ENCODE data around the gene ANKRD40CL.

ANKRD40CL gene

DNA sequence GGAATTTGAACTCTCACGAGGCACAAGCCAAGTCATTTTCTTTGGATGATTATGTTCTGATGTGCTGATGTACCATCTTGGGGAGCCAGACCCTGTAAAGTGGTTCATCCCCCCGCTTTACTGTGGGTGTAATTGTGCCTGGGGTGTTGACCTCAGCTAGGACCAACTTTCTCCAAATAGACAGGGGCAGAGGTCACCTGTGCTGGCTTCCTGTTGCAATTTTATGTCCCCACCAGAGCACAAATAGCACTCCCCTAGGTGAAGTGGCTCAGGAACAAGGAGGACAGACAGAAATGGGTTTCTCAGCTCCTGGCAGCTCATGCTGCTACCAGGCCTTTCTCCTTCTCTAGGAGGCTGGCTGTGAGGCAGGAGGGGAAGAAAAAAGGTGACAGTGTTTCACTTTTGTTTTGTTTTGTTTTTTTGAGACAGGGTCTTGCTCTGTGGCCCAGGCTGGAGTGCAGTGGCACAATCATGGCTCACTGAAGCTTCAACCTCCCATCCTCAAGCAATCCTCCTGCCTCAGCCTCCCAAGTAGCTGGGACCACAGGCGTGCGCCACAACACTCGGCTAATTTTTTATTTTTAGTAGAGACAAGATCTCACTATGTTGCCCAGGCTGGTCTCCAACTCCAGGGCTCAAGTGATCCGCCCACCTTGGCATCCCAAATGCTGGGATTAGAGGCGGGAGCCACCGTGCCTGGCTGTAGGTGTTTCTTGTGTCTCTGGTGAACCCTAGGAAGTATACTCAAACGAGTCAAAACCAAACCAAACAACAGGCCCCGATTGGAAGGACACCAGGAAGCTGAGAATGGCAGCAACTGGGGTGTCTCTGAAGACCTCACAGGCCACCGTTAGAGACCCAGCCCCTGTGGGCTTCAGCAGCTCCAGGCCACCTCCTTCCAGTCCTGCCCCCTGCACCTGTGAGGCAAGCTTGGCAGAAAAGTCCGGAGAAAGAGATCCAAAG lies 35.6 kb upstream of the ANKRD40CL start:
- Histone ChIP-seq H3K27me3 (no peaks in the 10 kb centered on the region), H3K4me1 (ENCODE audit: control insufficient read depth in 1 of 2, insufficient read depth in 1 of 2, low read depth in 1 of 2, low read length in 1 of 2) (no peaks in the 10 kb centered on the region), H3K27ac (no peak overlapping the region), H3K4me3 (ENCODE audit: low read depth in 1 of 2, low read length in 1 of 2) (no peak overlapping the region), H3K36me3 (no peaks in the 10 kb centered on the region), H3K9me3 (no peaks in the 10 kb centered on the region)
- TF ChIP-seq, protein P1, sequence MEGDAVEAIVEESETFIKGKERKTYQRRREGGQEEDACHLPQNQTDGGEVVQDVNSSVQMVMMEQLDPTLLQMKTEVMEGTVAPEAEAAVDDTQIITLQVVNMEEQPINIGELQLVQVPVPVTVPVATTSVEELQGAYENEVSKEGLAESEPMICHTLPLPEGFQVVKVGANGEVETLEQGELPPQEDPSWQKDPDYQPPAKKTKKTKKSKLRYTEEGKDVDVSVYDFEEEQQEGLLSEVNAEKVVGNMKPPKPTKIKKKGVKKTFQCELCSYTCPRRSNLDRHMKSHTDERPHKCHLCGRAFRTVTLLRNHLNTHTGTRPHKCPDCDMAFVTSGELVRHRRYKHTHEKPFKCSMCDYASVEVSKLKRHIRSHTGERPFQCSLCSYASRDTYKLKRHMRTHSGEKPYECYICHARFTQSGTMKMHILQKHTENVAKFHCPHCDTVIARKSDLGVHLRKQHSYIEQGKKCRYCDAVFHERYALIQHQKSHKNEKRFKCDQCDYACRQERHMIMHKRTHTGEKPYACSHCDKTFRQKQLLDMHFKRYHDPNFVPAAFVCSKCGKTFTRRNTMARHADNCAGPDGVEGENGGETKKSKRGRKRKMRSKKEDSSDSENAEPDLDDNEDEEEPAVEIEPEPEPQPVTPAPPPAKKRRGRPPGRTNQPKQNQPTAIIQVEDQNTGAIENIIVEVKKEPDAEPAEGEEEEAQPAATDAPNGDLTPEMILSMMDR (IDR thresholded peaks at IDR 0.05): no peak

DNA sequence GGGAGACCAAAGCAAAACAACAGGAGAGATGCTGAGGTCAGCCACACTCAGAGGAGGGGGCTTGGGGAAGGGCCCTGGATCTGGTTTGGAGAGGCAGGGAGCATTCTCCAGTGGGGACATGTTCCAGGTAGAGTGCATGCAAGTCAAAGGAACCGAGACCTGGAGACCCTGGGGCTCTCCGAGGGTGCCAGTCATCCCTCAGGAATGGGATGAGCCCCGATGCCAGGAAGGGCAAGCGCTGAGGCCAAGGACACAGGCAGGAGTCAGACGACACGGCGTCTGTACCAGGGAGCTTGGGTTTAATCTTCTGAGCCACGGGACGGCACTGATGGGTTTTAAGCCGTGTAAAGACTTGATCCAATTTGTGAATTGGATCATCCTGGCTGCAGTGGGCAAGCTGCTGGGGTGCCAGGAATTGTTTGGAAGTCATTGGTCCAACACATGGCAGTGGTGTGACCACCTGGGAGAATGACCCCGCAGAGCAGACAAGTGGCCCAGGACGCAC lies 32.9 kb upstream of the ANKRD40CL start:
- Histone ChIP-seq H3K27ac (no peak overlapping the region), H3K4me1 (ENCODE audit: control insufficient read depth in 1 of 2, insufficient read depth in 1 of 2, low read depth in 1 of 2, low read length in 1 of 2) (no peaks in the 10 kb centered on the region), H3K36me3 (no peaks in the 10 kb centered on the region), H3K27me3 (no peaks in the 10 kb centered on the region), H3K9me3 (no peaks in the 10 kb centered on the region), H3K4me3 (ENCODE audit: low read depth in 1 of 2, low read length in 1 of 2) (no peak overlapping the region)
- TF ChIP-seq, protein P1 (IDR thresholded peaks at IDR 0.05): no peak

DNA sequence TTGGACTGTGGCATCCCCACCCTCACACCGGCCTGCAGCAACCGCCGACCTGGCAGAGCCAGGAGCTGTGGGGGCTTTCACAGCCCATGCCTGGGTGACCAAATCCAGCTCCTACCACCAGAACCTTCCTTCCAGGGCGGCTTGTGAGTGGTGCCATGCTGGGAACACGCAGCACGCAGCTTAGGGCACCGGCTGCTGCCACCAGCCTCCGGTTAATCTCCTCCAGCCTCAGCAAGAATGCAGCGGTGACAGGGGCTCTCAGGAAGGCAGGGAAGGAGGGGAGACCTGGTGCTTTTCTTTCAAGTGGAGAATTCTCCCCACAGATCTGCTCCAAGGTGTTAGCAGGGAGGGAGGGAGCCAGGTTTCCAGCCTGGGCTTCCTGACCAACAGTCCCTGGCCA lies 32.3 kb upstream of the ANKRD40CL start:
- H3K4me1 ChIP-seq (ENCODE audit: control insufficient read depth in 1 of 2, insufficient read depth in 1 of 2, low read depth in 1 of 2, low read length in 1 of 2): no peaks in the 10 kb centered on the region
- no peaks in the 10 kb centered on the region for H3K9me3 ChIP-seq
- TF ChIP-seq, protein P1 (IDR thresholded peaks at IDR 0.05): no peak
- no peaks in the 10 kb centered on the region for H3K27me3 ChIP-seq
- no peaks in the 10 kb centered on the region for H3K36me3 ChIP-seq
- no peak overlapping the region for H3K4me3 ChIP-seq (ENCODE audit: low read depth in 1 of 2, low read length in 1 of 2)
- no peak overlapping the region for H3K27ac ChIP-seq

DNA sequence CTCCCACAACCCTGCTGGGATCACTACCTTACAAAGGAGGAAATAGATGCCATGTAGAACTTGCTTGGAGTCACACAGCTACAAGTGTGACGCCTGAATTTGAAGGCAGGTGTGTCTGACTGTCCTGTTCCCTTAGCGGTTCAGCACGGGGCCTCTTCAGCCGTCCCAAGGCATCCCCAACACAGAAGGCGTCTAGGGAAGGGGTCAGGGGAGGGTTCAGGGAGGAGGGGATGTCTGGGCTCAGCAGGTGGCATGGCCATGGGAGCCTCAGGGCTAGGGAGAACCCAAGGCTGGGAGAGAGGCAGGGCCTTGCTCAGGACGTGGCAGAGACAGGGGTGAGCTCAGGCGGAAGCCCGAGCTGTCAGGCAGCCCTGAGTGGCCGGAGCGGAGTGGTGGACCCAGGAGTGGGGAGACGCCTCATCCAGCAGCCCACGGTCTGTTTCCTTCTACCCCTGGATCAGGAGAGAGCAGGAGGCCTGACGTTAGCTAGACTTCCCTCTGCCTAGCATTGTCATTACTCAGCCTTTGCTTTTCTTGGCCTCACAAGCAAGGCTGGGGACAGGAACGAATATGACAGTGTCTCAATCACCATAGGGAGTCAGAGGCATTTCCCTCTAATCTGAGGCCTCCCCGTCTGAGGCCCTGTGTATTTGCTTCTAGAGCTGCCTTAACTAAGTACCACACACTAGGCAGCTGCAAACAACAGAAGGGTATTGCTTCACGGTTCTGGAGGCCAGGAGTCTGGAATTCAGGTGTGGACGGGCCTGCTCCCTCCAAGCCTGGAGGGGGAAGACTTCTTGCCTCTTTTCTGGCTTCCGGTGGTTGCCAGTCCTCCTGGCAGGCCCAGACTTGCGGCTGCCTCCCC lies 31.3 kb upstream of the ANKRD40CL start:
- H3K36me3 ChIP-seq: no peaks in the 10 kb centered on the region
- no peaks in the 10 kb centered on the region for H3K9me3 ChIP-seq
- H3K4me3 ChIP-seq (ENCODE audit: low read depth in 1 of 2, low read length in 1 of 2): no peak overlapping the region
- TF ChIP-seq, protein P1 (IDR thresholded peaks at IDR 0.05): no peak
- no peak overlapping the region for H3K27ac ChIP-seq
- H3K4me1 ChIP-seq (ENCODE audit: control insufficient read depth in 1 of 2, insufficient read depth in 1 of 2, low read depth in 1 of 2, low read length in 1 of 2): peaks cover 0 to 1% of the 10 kb centered on the region in 2 experiments
- H3K27me3 ChIP-seq: no peaks in the 10 kb centered on the region

DNA sequence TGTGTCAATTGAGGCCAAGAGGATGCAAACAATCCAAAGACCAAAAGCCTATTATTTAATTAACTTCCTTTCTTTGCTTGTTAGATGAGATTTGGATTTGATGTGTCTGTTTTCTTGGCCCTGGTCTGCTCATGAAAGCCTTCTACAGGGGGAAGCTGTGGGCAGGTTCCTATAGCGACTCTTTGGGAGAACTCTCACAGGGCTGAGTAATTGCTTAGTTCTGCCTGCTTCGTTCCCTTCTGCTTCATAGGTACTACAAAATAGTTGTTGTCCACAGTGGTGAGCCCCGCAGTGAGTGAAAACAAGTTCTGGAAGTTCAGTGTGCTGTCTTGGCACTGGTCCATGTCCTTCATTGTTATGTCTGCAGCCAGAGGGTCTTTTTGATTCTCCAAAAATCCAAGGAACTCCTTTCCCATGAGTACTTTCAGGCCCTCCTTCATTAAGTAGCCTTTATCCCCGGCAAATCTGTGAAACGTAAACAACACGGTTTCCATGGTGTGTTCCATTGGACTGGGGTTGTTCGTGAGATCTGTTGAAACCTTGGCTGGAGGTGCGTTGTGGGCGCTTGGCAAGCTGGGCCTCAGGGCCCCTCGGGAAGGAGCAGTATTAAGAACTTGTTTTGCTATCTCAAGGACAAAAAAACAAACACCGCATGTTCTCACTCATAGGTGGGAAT lies 30.0 kb upstream of the ANKRD40CL start:
- H3K4me3 ChIP-seq (ENCODE audit: low read depth in 1 of 2, low read length in 1 of 2): no peak overlapping the region
- H3K4me1 ChIP-seq (ENCODE audit: control insufficient read depth in 1 of 2, insufficient read depth in 1 of 2, low read depth in 1 of 2, low read length in 1 of 2): peaks cover 13 to 14% of the 10 kb centered on the region in 2 experiments
- no peaks in the 10 kb centered on the region for H3K36me3 ChIP-seq
- no peaks in the 10 kb centered on the region for H3K9me3 ChIP-seq
- no peaks in the 10 kb centered on the region for H3K27me3 ChIP-seq
- TF ChIP-seq, protein P1 (IDR thresholded peaks at IDR 0.05): no peak
- no peak overlapping the region for H3K27ac ChIP-seq

Data from neutrophil (primary cell).